Measurements from ENCODE around the gene RNPS1. TPM values are rescaled to one million over a fixed set of nuclear protein-coding genes. Genes with fewer than 3 reads are reported as not detected.

The RNPS1 gene
- total and polyA plus RNA-seq, 2 of the 4 experiments (the other 2 are of a cell fraction) = 57.5 to 192 TPM

DNA sequence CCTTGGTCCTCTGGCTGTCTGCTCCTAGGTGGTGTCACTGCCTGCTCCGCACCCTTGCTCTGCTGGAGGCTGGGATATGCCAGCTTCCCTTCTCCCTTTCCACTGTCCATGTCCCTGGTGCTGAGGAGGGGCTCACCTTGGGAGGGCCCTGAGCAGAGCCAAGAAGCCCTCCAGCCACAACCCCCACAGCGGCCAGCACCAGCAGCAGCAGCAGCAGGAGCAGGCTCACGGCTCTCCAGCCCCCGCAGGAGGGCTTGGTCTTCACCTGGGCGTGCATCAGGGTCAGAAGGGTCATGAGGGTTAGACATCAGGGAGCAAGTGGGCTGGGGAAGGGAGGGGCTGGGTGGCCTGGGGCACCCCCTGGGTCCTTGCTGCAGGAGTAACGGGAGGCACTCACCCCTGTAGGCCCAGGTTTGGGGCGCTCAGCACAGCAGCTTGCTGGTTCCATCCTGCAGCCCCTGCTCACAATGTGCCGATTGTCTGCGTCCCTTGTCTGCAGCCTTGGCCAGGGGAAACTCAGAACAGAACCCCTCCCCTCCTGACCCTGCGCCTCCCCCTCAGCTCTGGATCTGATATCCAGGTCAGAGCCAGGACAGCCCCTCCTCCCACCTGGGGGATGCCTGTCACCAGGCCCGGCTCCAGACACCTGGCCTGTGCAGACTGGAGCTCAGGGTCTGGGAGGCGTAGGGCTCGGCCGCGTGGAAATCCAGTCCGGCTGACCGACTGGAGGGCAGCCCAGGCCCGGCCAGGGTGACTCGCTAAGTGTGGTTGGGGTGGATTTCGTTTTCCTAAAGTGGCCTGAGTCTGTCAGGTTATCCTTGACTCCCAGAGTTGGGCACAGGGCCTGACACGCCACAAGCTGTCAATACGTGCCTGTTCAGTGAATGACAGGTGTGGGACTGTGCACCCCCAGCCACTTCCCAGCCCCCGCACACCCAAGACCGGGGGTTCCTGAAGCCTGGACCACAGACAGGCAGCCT is 57.2 kb downstream of the RNPS1 start, which contains the start of gene BRICD5:
Gene BRICD5 (minus strand): TSS at position 478 of the 980 bp plus-strand sequence. CDS start 30 bp downstream, at position 448.
- peak; percentile 19 for DNase-seq
- 20% methylated on average over 1 of the region's 24 CpGs; no CpG with 5 or more reads in 1 of the 2 experiments for WGBS, 2 experiments (ENCODE audit: extremely low coverage in 2 of 2, insufficient read length in 1 of 2)
- no peak within 1 kb of the TSS for H4K91ac ChIP-seq (ENCODE audit: insufficient read depth, low read depth, low read length)
- no peak within 1 kb of the TSS for H3K4ac ChIP-seq (ENCODE audit: low read depth, low read length)
- peaks cover 12% of the 10 kb centered on the region for H3K4me1 ChIP-seq (ENCODE audit: control insufficient read depth, insufficient read depth, low read length)
- in situ Hi-C loops (cut with MboI; ENCODE audit: low sequenced_read_pairs) = no loop called here
- no peak within 1 kb of the TSS for H2BK120ac ChIP-seq (ENCODE audit: low read depth, low read length)
- H3K27me3 ChIP-seq (ENCODE audit: control insufficient read depth, insufficient read depth, low read length) = no peaks in the 10 kb centered on the region
- dilution Hi-C loops (cut with HindIII; ENCODE audit: low sequenced_read_pairs, unreplicated experiment) = no loop called here
- no peak within 1 kb of the TSS for H2BK20ac ChIP-seq (ENCODE audit: low read depth, low read length)
- peaks cover 16% of the 10 kb centered on the region for H4K20me1 ChIP-seq (ENCODE audit: insufficient read depth, low read length)
- H3K4me2 ChIP-seq (ENCODE audit: low read depth, low read length) = no peak within 1 kb of the TSS
- no peak within 1 kb of the TSS for H3K23ac ChIP-seq (ENCODE audit: low read depth, low read length)
- intact Hi-C loops (cut with micrococcal nuclease) = no loop called here
- H3K4me3 ChIP-seq (ENCODE audit: insufficient read depth, low read depth, low read length) = no peak within 1 kb of the TSS
- H2BK15ac ChIP-seq (ENCODE audit: low read depth, low read length) = no peak within 1 kb of the TSS
- peaks cover 28% of the 10 kb centered on the region for H3K36me3 ChIP-seq (ENCODE audit: control insufficient read depth, insufficient read depth, low read length)
- no peak within 1 kb of the TSS for H3K27ac ChIP-seq (ENCODE audit: insufficient read depth, low read length)
- ChIA-PET POLR2A (ENCODE audit: unreplicated experiment) (no interaction called here), CTCF (no interaction called here)
- no peak within 1 kb of the TSS for H3K18ac ChIP-seq (ENCODE audit: low read depth, low read length)
- 0 out of 2 replicates have a peak, but pooled peaks cover 3% of the 10 kb centered on the region for H3K9me1 ChIP-seq (ENCODE audit: insufficient read depth, low read length)
- ATAC-seq (ENCODE audit: low read depth) = no peak
- no peaks in the 10 kb centered on the region for H3K9me3 ChIP-seq (ENCODE audit: control insufficient read depth, insufficient read depth, low read length)
- H3K56ac ChIP-seq (ENCODE audit: extremely low read depth, insufficient read depth, low read length) = no peak within 1 kb of the TSS
- H3K9ac ChIP-seq (ENCODE audit: low read depth, low read length) = no peak within 1 kb of the TSS
- no peak within 1 kb of the TSS for H2AFZ ChIP-seq (replicated peaks; ENCODE audit: low read length, poor library complexity)
- peak within 1 kb of the TSS; percentile 72 for H2AK9ac ChIP-seq (replicated peaks; ENCODE audit: low read depth, low read length, poor library complexity)
- peaks cover 26 to 50% of the 10 kb centered on the region in 2 experiments for H3K79me1 ChIP-seq (ENCODE audit: low read depth in 1 of 2, low read length in 2 of 2)
- H3K14ac ChIP-seq (replicated peaks; ENCODE audit: low read depth, low read length) = no peak within 1 kb of the TSS
- H4K8ac ChIP-seq (ENCODE audit: low read depth in 2 of 2, low read length in 2 of 2) = no peak within 1 kb of the TSS
- H2AK5ac ChIP-seq (ENCODE audit: low read depth, low read length) = no peak within 1 kb of the TSS
- TF ChIP-seq MAZ (IDR thresholded peaks at IDR 0.05; ENCODE audit: borderline replicate concordance, low read depth, low read length) = no peak
- TF ChIP-seq MAFK (IDR thresholded peaks at IDR 0.05; ENCODE audit: low read depth, low read length) = no peak
- no peak for TF ChIP-seq RCOR1 (IDR thresholded peaks at IDR 0.05; ENCODE audit: insufficient replicate concordance, low read length)
- TF ChIP-seq CEBPB (IDR thresholded peaks at IDR 0.05; ENCODE audit: low read depth, low read length) = no peak
- TF ChIP-seq SMC3 (IDR thresholded peaks at IDR 0.05; ENCODE audit: low read depth, low read length) = no peak
- TF ChIP-seq POLR2A (IDR thresholded peaks at IDR 0.05; ENCODE audit: low read depth, low read length) = no peak
- no peak for TF ChIP-seq CHD1 (IDR thresholded peaks at IDR 0.05; ENCODE audit: low read depth, low read length)
- TF ChIP-seq, protein P1, sequence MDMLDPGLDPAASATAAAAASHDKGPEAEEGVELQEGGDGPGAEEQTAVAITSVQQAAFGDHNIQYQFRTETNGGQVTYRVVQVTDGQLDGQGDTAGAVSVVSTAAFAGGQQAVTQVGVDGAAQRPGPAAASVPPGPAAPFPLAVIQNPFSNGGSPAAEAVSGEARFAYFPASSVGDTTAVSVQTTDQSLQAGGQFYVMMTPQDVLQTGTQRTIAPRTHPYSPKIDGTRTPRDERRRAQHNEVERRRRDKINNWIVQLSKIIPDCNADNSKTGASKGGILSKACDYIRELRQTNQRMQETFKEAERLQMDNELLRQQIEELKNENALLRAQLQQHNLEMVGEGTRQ (IDR thresholded peaks at IDR 0.05; ENCODE audit: low read depth, low read length) = no peak
- TF ChIP-seq, protein P2, sequence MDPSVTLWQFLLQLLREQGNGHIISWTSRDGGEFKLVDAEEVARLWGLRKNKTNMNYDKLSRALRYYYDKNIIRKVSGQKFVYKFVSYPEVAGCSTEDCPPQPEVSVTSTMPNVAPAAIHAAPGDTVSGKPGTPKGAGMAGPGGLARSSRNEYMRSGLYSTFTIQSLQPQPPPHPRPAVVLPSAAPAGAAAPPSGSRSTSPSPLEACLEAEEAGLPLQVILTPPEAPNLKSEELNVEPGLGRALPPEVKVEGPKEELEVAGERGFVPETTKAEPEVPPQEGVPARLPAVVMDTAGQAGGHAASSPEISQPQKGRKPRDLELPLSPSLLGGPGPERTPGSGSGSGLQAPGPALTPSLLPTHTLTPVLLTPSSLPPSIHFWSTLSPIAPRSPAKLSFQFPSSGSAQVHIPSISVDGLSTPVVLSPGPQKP (IDR thresholded peaks at IDR 0.05; ENCODE audit: borderline replicate concordance, low read depth, low read length) = no peak
- no peak for TF ChIP-seq MXI1 (IDR thresholded peaks at IDR 0.05; ENCODE audit: borderline replicate concordance, low read depth, low read length)
- TF ChIP-seq NFE2L2 (IDR thresholded peaks at IDR 0.05; ENCODE audit: low read depth, low read length) = no peak
- BruUV-seq (replicated peaks) = no TSS peak
- no peak within 1 kb of the TSS for H2BK5ac ChIP-seq (ENCODE audit: low read depth, low read length, poor library complexity, severe bottlenecking)
- H4K5ac ChIP-seq (ENCODE audit: low read depth, low read length) = no peak within 1 kb of the TSS

Measured in IMR-90 (cell line).